Measurements from ENCODE around the gene F13A1.

The F13A1 gene

DNA sequence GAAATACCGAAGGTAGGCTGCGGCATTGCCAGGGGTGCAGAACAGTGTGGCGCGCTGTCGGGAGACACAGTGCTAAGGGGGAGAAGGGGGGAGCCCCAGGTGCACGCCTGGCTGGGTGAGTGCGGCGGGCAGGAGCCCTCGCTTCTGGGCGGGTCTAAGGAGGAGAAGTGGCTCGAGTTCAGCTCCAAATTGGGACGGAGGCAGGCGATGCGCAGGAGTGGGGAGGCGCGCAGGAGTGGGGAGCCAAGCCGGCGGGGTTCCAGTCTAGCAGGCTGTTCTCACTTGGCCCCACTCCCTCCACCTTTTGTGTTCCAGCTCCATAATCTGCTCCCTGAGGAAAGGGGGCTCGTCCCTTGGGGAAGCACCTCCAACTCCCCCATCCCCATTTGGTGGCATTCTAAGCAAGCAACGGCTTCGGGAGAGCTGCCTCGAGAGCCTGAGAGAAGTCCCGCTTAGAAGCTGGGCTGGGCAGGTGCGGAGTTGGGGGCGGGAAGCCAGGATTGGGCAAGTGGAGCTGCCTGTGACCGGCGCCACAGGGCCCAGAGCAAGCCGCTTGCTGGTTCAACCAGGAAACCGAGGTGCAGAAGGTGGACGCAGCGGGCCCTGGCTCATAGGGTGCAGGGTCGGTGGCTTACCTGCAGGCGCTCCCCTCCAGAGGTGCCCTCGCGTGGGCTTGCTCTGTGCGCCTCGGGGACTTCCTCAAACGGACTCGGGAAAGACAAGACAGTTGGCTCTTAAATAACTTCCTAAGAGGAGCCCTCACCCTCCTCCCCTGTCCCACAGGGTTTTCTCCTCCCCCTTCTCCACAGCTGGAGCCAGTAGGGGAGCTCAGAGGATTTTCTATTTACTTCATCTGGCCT is at the start of gene F13A1:
TSS of gene F13A1 (minus strand) at position 711 of the 860 bp plus-strand sequence. CDS start 1,998 bp downstream, outside the sequence.
- no peak for DNase-seq

DNA sequence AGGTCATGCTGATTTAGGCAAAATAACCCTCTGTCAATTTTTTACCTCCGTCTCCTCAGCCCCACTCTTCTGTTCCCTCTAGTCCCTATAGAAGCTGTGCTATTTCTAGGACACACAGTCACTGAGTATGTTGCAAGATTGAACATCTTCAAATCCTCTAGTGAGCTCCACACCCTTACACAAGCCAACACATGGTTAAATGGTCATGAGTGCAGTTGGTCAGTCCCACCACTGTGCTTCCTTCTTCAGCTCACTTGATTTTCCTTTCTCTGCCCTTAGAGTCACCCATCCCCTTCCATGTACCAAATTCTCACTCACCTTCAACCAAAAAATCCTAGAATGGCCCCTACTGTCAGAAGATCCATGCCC is 48.2 kb upstream of the F13A1 start:
- no peak for DNase-seq

DNA sequence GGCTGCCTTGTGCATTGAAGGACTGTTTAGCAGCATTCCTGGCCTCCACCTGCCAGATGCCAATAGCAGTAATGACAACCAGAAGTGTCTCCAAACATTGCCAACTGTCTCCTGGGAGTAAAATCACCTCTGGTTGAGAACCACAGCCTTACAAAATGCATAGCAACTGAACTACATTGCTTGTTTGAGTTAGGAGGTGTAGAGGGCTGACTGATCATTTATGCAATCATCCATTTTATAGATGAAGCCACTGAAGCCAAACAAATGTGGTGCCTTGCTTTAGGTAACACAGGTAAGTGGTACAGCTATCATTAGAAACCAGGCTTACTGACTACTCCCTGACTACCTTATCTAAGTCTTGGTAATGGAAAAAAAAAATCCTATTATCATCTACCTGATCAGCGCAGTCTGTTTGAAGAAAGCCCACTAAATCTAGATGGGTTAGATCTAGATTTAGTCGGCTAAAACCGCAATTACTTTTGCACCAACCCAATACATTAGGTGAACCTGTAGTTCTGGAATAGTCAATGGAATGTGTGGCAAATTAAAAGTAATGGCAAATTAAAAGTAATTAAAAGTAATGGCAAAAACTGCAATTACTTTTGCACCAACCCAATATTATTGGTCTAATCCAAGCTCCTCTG is 47.7 kb upstream of the F13A1 start:
- no peak for DNase-seq

DNA sequence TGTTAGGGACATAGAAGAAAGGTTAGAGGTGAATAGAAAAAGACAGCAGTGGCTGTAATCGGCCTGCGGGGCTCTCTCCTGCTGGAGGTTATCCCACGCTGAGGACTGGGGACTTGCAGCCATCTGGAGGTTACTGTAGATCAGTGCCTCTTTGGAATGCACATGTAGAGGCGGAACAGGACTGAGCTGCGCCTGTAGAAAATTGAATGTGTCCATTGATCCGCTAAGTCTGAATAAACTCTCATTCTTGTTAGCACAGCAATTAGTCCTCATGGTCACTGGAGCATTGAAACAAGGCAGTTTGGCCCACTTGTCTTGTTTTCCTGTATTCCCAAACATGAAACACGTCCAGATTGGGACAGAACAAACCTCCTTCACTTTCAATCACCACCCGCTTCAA is 46.3 kb upstream of the F13A1 start:
- DNase-seq, result no peak

DNA sequence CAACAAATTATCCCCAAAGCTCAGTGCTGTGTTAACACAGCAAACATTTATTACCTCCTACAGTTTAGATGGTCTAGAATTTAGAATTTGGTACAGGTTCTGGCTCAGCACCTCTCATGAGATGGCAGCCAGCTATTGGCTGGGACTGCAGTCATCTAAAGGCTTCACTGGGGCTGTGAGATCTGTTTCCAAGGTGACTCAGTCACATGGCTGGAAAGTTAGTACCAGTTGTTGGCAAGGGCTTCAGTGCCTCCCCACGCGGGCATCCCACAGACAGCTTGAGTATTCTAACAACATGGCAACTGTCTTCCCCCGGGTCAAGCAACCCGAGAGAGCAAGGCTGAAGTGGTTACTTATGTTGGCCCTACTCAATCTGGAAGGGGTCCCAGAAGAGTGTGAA is 44.8 kb upstream of the F13A1 start:
- DNase-seq, result no peak

DNA sequence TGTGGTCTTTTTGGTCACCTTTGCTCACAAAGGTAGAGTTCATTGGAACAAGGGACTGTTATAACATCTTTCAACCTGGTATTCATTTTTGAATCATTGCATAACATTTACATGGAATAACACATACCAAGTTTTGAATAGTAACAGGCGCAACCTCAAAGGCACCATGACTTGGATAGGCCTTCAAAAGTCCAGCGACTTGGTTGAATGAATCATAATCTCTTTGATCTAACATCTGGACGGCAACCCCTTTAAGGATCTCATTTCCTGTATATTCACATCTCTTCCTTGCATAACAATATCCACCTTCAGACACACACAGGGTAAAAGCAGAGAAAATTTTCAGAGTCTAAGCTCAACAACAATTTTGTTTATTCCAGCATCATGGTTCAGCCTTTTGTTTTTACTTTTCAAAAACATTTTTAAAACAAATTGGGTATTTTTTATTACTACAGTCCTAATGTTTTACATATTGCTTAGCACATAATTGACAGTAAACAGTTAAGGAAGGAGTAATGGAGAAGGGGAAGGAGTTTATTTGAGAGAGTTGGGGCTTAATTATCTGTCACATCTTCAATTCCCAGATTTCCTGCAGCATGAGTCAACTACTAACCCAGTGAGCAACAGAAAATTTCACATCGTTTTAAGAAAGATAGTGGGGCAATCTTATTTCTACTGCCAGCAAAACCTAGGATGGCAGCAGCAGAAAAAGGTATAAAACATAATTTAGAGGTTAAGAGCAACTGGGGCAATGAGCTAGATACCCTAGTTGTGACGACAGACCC is 41.8 kb upstream of the F13A1 start:
- no peak for DNase-seq

DNA sequence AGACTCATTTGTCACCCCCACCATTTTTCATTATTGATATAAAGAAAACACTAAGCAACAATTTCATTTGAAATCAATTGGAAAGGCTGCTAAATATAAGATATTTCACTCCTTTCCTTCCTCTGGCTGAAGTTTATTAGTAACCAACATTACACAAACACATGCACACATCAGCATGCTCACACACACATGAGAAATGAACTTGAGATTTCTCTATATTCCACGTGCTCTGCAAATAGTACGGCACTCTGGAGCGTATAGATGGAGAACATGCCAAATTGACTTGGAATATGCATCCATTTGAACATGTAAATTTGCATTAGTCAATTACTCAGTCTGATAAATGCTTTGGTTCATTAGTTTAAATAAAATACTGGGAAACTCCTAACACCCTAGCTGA is 37.1 kb upstream of the F13A1 start:
- no peak for DNase-seq

DNA sequence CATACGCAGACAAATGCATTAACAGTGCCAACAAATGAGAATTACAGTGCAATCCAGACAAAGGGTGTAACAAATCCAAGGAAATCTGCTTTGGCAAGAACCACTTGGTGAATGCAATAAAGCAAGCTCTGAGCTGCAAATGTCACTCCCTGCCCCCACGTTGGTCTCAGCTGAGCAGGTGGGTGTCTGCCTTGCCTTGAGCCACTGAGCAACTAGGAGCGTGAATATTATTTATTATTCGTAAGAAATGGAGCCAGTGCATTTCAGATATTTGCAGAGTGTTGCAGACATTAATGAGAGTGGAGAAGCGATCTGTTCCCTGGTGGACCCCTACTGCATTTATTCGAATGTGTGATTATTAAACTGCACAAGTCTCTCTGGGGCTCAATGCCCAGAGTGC is 36.6 kb upstream of the F13A1 start:
- no peak for DNase-seq

DNA sequence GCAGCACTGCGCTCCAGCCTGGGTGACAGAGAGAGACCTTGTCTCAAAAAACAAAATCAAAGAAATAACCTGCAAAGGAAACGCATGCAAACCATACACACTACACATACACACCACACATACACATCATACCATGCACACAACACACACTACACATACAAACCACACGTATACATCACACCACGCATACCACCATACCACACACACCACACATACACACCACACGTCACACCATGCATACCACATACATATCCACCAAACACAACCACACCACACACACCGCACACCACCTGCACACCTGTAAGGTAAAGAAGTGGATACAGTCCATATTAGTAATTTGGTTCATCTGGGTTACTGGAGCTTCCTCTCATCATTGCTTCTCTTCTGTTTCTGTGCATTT is 32.3 kb upstream of the F13A1 start:
- no peak for DNase-seq

DNA sequence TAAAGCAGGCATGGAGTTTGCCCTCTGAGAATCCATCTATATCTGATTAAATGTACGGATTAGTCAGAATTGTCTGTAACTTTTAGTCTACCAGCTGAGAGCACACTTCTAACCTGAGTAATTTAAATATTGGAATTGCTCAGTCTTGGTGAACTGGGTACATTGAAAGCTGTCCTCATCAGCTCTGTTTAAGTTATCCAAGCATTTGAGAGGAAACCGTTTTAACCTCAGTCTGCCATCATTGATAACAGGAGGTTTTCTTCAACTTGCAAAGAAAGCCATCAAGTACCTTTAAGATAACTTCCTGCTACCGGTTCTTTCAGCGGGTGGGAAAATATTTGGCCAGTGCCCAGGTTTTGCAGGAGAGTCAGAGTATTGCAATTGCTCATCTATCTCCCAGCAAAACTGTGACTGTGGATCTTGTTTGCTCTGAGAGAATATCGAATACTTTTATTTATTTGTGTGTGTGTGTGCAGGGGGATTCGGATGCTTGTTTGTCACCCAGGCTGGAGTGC is 31.1 kb upstream of the F13A1 start:
- DNase-seq, result no peak

DNA sequence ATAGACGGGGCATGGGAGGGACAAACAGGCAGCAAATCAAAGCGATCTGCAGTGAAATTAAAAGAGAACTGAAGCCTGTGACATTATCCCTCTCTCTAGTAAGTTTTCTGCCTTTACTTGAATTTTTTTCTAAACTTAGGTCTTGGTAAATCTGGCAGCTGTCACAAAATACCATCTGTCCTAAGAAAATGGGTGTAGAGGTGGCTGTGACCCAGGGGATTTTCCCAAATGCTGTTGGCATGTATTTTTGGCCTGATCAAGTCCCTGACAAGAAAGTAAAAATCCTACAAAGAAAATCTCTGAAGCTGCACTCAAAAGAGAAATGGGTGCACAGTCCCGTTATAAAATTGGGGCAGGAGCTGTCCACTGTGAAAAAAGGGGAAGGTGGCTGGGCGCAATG is 30.2 kb upstream of the F13A1 start:
- DNase-seq, result no peak

DNA sequence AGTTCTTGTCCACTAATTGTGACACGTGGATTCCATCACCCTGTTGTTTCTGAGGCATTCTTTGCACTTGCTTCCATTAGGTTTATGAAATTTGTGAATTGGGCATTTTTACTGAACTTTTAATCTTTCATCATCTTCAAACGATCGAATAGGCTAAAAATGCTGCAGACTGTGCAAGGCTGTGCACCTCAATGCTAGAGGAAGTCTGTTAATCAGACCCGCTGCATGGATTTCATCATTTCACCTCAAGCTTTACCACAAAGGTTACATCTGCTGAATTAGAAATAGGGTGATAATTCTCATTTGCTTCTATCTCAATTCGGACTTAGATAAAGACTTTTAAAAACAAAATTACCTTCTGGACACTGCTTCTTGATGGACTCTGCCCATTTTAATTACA is 27.8 kb upstream of the F13A1 start:
- no peak for DNase-seq

DNA sequence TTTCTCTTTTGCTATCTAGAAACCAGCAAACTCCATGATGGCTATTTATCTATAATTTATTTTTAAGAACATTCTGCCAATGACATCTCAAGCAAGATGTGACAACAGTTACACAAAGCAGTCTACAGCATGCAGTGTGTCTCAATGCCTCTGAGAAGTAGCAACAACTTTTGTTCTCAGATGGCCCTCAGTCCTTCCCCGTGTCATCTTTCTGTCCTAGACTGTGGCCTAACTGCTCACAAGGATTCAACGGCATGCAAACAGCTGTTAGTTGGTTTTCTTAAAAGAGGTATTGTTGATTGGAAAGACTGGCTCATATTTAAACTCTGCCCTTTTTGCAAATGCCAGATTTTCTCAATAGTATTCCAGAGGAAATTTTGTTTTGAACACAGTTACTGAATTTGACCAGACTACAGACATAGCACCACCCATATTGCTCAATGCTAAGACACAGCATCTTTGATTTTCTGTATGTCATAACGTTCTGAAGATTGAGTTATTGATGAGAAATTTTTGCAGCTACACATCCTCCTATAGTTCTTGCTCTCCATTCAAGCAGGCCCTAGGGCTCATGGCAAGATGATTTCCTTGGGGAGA is 26.1 kb upstream of the F13A1 start:
- DNase-seq, result no peak

DNA sequence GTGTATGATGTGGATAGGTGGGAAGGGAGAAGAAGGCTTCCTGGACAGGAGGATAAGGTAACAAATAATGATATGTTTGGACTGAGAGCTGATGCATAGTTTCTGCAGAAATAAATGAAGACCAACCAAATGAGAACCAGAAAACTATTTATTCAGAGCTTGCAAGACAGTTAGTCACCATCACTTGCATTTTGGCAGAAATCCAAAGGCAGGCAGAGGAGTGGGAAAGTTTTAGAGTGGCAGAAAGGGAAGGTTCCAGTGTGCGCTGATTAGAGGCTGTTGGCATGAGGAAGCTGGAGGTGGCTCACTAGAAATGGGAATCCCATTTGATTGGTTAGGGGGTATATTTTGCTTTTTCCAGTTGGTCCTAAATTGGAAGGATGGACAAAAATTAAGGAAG is 13.0 kb upstream of the F13A1 start:
- DNase-seq, result no peak

DNA sequence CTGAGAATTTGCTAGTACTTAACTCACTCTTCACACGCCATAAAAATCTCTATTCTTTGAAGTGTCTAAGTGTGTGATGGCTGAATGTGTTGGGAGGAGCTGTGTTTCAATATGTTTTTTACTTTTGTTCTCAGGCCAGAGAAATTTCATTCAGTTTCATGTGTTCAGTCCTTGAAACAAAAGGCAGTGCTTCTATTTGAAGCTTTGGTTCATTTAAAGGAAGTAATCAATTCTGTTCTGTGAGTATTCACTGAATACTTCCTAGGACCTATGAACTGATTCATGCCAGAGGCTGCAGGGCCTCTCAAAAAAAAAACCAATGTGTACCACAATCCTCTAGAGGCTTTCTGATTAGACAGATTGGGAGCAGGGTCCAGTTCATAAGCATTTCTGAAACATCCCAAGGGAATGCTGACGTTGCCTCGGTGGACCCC is 12.4 kb upstream of the F13A1 start:
- no peak for DNase-seq

DNA sequence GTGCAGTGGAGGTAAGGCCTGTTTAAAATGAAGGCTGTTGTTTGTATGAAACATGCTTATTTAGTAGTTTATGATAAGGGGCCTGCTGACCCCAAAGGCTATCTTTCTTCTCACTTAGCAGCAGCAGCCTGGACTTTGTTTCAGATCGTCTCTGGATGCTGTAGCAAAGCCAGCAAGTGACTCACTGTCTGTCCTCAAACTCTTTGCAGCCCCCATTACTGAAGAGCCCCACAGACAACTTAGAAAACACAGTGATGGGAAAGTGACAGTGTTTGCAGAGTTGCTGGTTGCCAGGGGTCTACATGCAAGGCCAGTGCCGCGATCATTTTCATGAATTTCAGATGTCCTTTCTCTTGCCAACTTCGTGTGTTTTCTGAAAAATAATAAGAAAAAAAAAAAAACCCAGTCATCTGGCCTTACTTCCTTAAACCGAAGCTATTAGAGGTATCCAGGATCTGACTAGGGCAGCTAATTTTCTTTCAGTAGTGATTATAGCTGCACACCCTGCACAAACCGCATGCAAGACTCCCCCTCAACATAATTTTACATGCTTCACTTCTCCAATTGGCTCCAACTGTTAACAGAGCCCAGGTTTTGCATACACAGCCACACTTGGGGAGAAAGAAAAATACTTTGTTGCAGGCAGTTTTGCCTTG is 11.6 kb upstream of the F13A1 start:
- DNase-seq, result no peak

DNA sequence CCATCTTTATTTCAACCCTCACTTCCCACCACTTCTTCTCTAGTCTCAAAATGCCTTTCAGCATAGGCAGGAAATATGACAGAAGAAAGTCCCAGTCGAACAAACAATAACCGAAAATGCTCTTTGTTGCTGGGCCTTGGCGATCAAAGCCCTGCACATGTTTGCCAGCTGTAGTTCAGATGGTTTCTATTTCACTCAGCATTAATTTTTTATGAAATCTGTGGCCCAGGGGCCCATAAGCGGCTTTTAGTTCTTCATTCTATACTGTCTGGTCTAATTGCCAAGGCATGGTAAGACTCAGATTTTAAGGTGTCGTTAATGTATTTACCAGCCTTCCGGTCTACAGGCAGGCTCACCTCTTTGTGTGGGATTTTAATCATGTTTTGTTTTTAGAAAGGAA is 10.9 kb upstream of the F13A1 start:
- no peak for DNase-seq

DNA sequence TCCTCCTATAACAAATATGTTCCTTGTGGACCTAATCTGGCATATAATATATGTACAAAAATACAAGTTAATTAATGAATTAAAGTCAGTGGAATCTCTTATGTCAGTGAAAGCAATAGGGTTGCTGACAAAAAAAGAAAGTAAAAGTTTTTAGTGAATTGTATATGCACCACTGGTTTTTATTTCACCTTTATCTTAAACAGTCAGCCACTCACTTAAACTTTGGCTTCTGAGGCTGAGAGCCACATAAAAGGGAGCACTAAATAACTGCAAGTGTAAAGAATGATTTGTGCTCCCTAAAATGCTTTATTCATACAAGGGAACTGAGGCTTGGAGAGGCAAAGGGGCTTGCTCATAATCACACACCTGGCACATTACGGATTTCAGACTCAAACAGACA is 9.9 kb upstream of the F13A1 start:
- no peak for DNase-seq

DNA sequence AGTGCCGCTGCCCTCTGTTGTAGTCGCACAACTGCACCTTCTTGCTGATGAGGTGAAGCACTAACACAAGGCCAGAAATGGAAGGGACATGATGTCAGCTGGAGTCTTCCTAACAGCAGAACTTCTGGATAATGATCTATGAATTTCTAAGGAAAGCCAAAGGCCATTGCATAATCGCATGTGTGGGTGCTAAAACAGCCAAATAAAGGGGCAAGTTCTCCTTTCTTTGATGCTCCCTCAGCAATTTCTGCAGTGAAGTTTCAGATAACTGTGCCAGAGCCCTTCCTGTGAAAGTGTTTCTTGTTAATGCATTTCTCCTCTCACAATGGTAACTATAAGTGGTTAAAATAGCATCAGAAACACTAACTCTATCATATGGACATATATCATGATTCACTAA is 8.0 kb upstream of the F13A1 start:
- DNase-seq, result no peak

DNA sequence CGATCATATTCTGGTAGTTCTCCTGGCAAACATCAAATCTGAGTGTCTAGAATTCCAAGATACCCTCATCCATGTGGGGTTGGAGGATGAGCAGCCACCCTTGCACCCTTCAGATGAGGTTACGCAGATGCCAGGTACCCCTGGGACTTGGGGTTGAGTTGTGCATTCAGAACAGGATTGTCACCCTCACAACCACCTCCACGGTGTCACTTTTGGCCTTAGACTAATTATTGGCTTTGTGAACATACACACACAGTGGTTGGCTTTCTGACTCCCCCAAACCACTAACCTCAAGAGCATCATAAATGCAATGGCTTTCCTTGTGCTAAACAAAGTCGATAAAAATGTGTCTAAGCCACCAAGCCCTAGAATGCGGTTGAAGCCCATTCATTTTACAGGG is 2.9 kb upstream of the F13A1 start:
- no peak for DNase-seq

DNA sequence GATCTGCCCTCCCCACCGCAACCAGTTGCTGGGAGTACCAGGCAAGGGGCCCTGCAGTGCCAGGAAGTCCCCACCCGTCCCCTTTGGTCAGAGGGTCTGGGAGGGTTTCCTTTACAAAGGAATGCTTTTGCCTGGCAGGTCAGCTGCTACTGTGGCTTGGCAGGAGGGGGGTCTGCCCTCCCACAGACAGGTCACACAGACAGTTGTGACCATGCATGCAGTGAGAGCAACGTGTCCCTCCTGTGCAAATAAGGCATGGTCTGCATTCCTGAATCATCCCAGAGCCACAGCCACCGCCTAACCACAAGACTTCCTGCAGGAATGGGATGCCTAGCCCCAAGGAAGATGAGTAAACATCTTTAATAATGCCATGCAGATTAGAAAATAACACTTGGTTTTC is 439 bp upstream of the F13A1 start:
- DNase-seq, result no peak

DNA sequence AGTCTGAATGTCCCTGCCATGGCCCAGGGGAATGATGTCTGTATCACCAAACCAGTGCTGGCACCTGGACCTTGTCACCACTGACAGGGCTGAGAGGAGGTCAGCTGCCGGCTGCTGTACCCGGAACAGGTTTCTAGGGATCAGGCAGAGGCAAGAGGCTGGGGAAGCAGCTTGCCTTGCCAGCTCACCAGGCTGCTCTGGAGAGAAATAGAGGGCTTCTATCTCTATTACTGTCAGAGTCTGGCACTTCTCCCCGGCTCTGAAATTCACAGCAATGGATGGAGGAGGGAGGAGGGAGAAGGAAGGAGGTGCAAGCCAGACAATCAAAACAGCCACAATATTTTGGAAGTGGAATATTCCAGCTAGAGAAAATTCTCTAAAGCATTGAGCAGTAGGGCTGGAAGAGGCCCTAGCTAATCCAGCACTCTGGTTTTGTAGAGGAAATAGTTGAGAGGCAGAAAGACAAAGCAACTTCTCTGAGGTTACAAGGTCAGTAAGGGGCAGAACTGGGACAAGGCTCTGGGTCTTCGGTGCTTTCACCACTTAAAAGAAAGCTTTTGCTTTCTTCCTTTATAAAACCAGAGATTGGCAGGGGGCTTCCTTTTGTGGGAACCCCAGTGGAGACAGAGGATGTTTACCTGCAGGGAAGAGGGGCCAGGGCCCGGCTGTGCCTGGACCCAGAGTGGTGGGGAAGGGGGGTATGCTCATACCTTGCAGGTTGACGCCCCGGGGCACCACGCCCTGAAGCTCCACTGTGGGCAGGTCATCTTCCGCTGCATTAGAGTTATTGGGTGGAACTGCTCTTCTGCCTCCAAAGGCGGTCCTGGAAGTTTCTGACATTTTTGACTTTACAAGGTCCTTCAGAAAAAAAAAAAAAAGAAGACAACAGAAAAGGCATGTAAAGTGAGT is 2.4 kb downstream of the F13A1 start:
- DNase-seq, result no peak
